H1 (cell line): ENCODE results near the gene PPP1CA. TPM values are rescaled to one million over a fixed set of nuclear protein-coding genes. Genes with fewer than 3 reads are reported as not detected.

Experiments used
- CTCF ChIA-PET: fragments of 300-600 bp; sonication (Branson Sonifier 250); formaldehyde crosslinking; loops from one replicate; lab custom pipeline; 2021; ENCODE audit not compliant: partially characterized antibody; lab: Charles Lee
- POLR2A ChIA-PET: fragments of 300-600 bp; sonication (Branson Sonifier 250); formaldehyde crosslinking; loops from one replicate; lab custom pipeline; 2021; ENCODE audit warnings: inconsistent platforms; ENCODE audit not compliant: partially characterized antibody; lab: Charles Lee
- DNase-seq, 2 experiments: peaks; one replicate each; pipeline versions ENCODE4 v3.0.0 to v3.0.0-alpha.2; 2010 to 2022; ENCODE audit warnings: low spot score in 2 of 2, low read depth in 1 of 2, mixed read lengths in 1 of 2
- FAIRE-seq: peaks from 2 replicates; lab custom pipeline; 2011; peaks lifted over from hg19 to GRCh38; lab: Jason Lieb, UNC
- H2AFZ ChIP-seq: 2 replicates; pipeline ENCODE4 v1.8.1; 2012; ENCODE audit warnings: low read length, inconsistent platforms
- H2AK5ac ChIP-seq: 2 replicates; pipeline ENCODE4 v1.6.1; 2013; ENCODE audit warnings: low read depth, low read length
- H2BK120ac ChIP-seq: replicated peaks from 2 replicates; pipeline ENCODE3; 2013; ENCODE audit warnings: low read depth, low read length, inconsistent platforms
- H2BK12ac ChIP-seq: 2 replicates; pipeline ENCODE4 v1.6.1; 2013; ENCODE audit warnings: low read depth, low read length
- H2BK15ac ChIP-seq: 2 replicates; pipeline ENCODE4 v1.6.1; 2013; ENCODE audit warnings: low read length
- H2BK20ac ChIP-seq: 2 replicates; pipeline ENCODE4 v1.6.1; 2013; ENCODE audit warnings: low read length
- H2BK5ac ChIP-seq: 2 replicates; pipeline ENCODE4 v1.6.1; 2013; ENCODE audit warnings: low read depth, low read length
- H3K14ac ChIP-seq: 2 replicates; pipeline ENCODE4 v1.6.1; 2013; ENCODE audit warnings: inconsistent platforms; ENCODE audit not compliant: insufficient read length
- H3K18ac ChIP-seq: 2 replicates; pipeline ENCODE4 v1.6.1; 2013; ENCODE audit warnings: low read length; ENCODE audit errors: extremely low read depth
- H3K23ac ChIP-seq: 2 replicates; pipeline ENCODE4 v1.6.1; 2013; ENCODE audit warnings: inconsistent platforms; ENCODE audit not compliant: insufficient read length
- H3K23me2 ChIP-seq: 2 replicates; pipeline ENCODE4 v1.6.1; 2013; ENCODE audit warnings: low read depth, low read length
- H3K27ac ChIP-seq: 2 replicates; pipeline ENCODE4 v1.6.1; 2011; ENCODE audit warnings: low read depth, low read length, inconsistent platforms
- H3K27me3 ChIP-seq, 4 experiments: replicated peaks in 1 of 4; 1 replicate in 1 of 4; 2 replicates in 3 of 4; pipeline versions ENCODE4 v1.6.1 to v1.8.1; 2011 to 2013; ENCODE audit warnings: low read length in 3 of 4, mild to moderate bottlenecking in 3 of 4, inconsistent platforms in 2 of 4, mixed read lengths in 2 of 4, moderate library complexity in 1 of 4; ENCODE audit not compliant: control insufficient read depth in 3 of 4, insufficient read depth in 3 of 4; ENCODE audit errors: extremely low read depth in 1 of 4
- H3K36me3 ChIP-seq, 4 experiments: 2 replicates each; pipeline versions ENCODE4 v1.6.1 to v1.8.1; 2011 to 2013; ENCODE audit warnings: mild to moderate bottlenecking in 4 of 4, low read length in 3 of 4, moderate library complexity in 2 of 4, control low read depth in 1 of 4, inconsistent platforms in 1 of 4; ENCODE audit not compliant: insufficient read depth in 4 of 4, control insufficient read depth in 2 of 4
- H3K4ac ChIP-seq: replicated peaks from 2 replicates; pipeline ENCODE3; 2013; ENCODE audit warnings: low read length, low read depth, mixed read lengths, inconsistent platforms; ENCODE audit not compliant: insufficient read length
- H3K4me1 ChIP-seq, 4 experiments: replicated peaks in 1 of 4; 1 replicate in 1 of 4; 2 replicates in 3 of 4; pipeline versions ENCODE4 v1.6.1 to v1.8.1; 2011 to 2013; ENCODE audit warnings: low read length in 3 of 4, inconsistent platforms in 2 of 4, mixed read lengths in 1 of 4; ENCODE audit not compliant: insufficient read depth in 4 of 4, control insufficient read depth in 3 of 4
- H3K4me2 ChIP-seq, 2 experiments: 2 replicates each; pipeline versions ENCODE4 v1.6.1 to v1.8.1; 2011 to 2013; ENCODE audit warnings: low read depth in 2 of 2, low read length in 2 of 2, control low read depth in 1 of 2, inconsistent platforms in 1 of 2, mild to moderate bottlenecking in 1 of 2; ENCODE audit not compliant: insufficient read depth in 1 of 2
- H3K4me3 ChIP-seq, 4 experiments: fragments of 200-600, 300-600 bp in 1 of 4; sonication (generic), shearing (Covaris generic), sonication (Bioruptor Twin) in 1 of 4; 2 replicates each; pipeline versions ENCODE4 v1.5.1 to v1.8.1; 2011 to 2016; ENCODE audit warnings: low read length in 4 of 4, low read depth in 3 of 4, control low read depth in 2 of 4, inconsistent platforms in 2 of 4, mild to moderate bottlenecking in 2 of 4, mixed read lengths in 1 of 4, moderate library complexity in 1 of 4; ENCODE audit not compliant: insufficient read depth in 2 of 4; ENCODE audit errors: extremely low read depth in 1 of 4
- H3K56ac ChIP-seq: replicated peaks from 2 replicates; pipeline ENCODE3; 2013; ENCODE audit warnings: low read depth, mild to moderate bottlenecking, mixed read lengths, low read length, inconsistent platforms; ENCODE audit not compliant: insufficient read length
- H3K79me1 ChIP-seq: 2 replicates; pipeline ENCODE4 v1.6.1; 2013; ENCODE audit warnings: low read depth, low read length, control low read depth
- H3K79me2 ChIP-seq, 2 experiments: 2 replicates each; pipeline versions ENCODE4 v1.6.1 to v1.8.1; 2012 to 2013; ENCODE audit warnings: low read length in 2 of 2, mild to moderate bottlenecking in 2 of 2, inconsistent platforms in 1 of 2; ENCODE audit not compliant: insufficient read depth in 2 of 2, control insufficient read depth in 1 of 2
- H3K9ac ChIP-seq, 4 experiments: replicated peaks in 1 of 4; 1 replicate in 1 of 4; 2 replicates in 3 of 4; pipeline versions ENCODE4 v1.6.1 to v1.8.1; 2011 to 2013; ENCODE audit warnings: low read depth in 3 of 4, low read length in 3 of 4, control low read depth in 2 of 4, mild to moderate bottlenecking in 2 of 4, moderate library complexity in 2 of 4, inconsistent platforms in 1 of 4; ENCODE audit errors: extremely low read depth in 1 of 4
- H3K9me3 ChIP-seq, 2 experiments: 2 replicates each; pipeline versions ENCODE4 v1.6.1 to v1.8.1; 2012 to 2013; ENCODE audit warnings: mild to moderate bottlenecking in 2 of 2, moderate library complexity in 2 of 2, control low read depth in 1 of 2, inconsistent platforms in 1 of 2, low read depth in 1 of 2, low read length in 1 of 2, mixed read lengths in 1 of 2; ENCODE audit not compliant: insufficient read depth in 2 of 2
- H4K20me1 ChIP-seq, 2 experiments: replicated peaks in 1 of 2; 2 replicates each; pipeline versions ENCODE3 to v1.8.1; 2011 to 2013; ENCODE audit warnings: inconsistent platforms in 2 of 2, low read length in 2 of 2, mild to moderate bottlenecking in 1 of 2; ENCODE audit not compliant: insufficient read depth in 2 of 2, control insufficient read depth in 1 of 2
- H4K5ac ChIP-seq: 2 replicates; pipeline ENCODE4 v1.6.1; 2013; ENCODE audit warnings: low read length, low read depth, mixed read lengths, inconsistent platforms; ENCODE audit not compliant: insufficient read length
- H4K8ac ChIP-seq: 2 replicates; pipeline ENCODE4 v1.8.0; 2013; ENCODE audit warnings: mild to moderate bottlenecking, moderate library complexity, low read length, inconsistent platforms; ENCODE audit not compliant: insufficient read depth; ENCODE audit errors: extremely low read depth
- H4K91ac ChIP-seq: replicated peaks from 2 replicates; pipeline ENCODE3; 2013; ENCODE audit warnings: low read length, mixed read lengths, inconsistent platforms; ENCODE audit not compliant: insufficient read length
- CBX5 ChIP-seq: fragments of 300-800, 300-1000 bp; sonication (generic); IDR thresholded peaks from 2 replicates; pipeline ENCODE4 v1.7.1; 2016; ENCODE audit warnings: antibody characterized with exemption, low read length, low read depth
- KDM4A ChIP-seq: IDR thresholded peaks from one replicate; pipeline ENCODE4 v1.7.1; 2012; ENCODE audit warnings: low read depth, mild to moderate bottlenecking, moderate library complexity, low read length, inconsistent platforms; ENCODE audit not compliant: severe bottlenecking
- WGBS, 2 experiments: shearing (Covaris generic) in 1 of 2; methylation state at CpG; one replicate each; pipeline versions ENCODE4 v1.1.6 to v1.1.7; 2013 to 2015; ENCODE audit warnings: low lambda C conversion rate in 2 of 2, mixed read lengths in 2 of 2, inconsistent platforms in 1 of 2, low coverage in 1 of 2, missing lambda C conversion rate in 1 of 2; ENCODE audit not compliant: insufficient replicate concordance in 2 of 2, insufficient coverage in 1 of 2, insufficient read length in 1 of 2; ENCODE audit errors: extremely low coverage in 1 of 2, missing lambda C conversion rate in 1 of 2; 5-methylcytosine and 5-hydroxymethylcytosine counted together
- polyA plus RNA-seq, 7 experiments: library from polyadenylated mRNA; depleted of rRNA in 3 of 7; stranded (reverse) in 5 of 7; unstranded in 2 of 7; fragments of >200 nt in 5 of 7; fragments of 200-250 nt in 2 of 7; gene quantifications; 1 replicate in 5 of 7; 2 replicates in 1 of 7; 4 replicates in 1 of 7; pipeline versions ENCODE4 v1.2.1 to v1.2.3, GENCODE V29; 2011 to 2013; ENCODE audit warnings: missing spikeins in 2 of 7, mixed read lengths in 2 of 7
- total RNA-seq: library from RNA; stranded (reverse); fragmentation: NEBNext Ultra II Directional; extraction: Animal tissue kit (Norgen Biotek cat#: 25700); gene quantifications from 2 replicates; pipeline ENCODE4 v1.2.1, GENCODE V29; 2021

Gene PPP1CA
- total and polyA plus RNA-seq, 2 of the 8 experiments (the other 6 are each of a cell fraction or from before 2014, with no cell fraction given): 198 to 359 TPM

GRCh38 chr11:67407688-67408163 lies 6.1 kb upstream of the PPP1CA start:
- Histone ChIP-seq H3K18ac (no peak overlapping the region), H3K4me2 (no peak overlapping the region), H3K27me3 (peaks cover 0 to 15% (median 5%) of the 10 kb centered on the region in 4 experiments; a peak in 3 of 7 replicates), H3K9me3 (no peaks in the 10 kb centered on the region), H4K20me1 (no peaks in the 10 kb centered on the region), H3K4ac (no peak overlapping the region), H2AFZ (no peak overlapping the region), H3K23ac (no peak overlapping the region), H2AK5ac (peak overlapping the region; percentile 1; the same call in 1 of the 2 replicates), H4K91ac (no peak overlapping the region), H2BK20ac (no peak overlapping the region), H2BK12ac (no peak overlapping the region), H3K79me2 (no peaks in the 10 kb centered on the region), H3K27ac (no peak overlapping the region), H3K36me3 (no peaks in the 10 kb centered on the region), H4K5ac (no peak overlapping the region), H3K23me2 (no peaks in the 10 kb centered on the region), H2BK5ac (0 out of 2 replicates have a peak overlapping the region, but pooled peaks have one; percentile 24), H3K4me1 (peaks cover 0 to 11% (median 7%) of the 10 kb centered on the region in 4 experiments; a peak in 5 of 7 replicates), H3K4me3 (no peak overlapping the region), H3K56ac (no peak overlapping the region), H3K14ac (no peak overlapping the region), H4K8ac (no peak overlapping the region), H2BK15ac (0 out of 2 replicates have a peak overlapping the region, but pooled peaks have one; percentile 46), H3K9ac (no peak overlapping the region), H2BK120ac (no peak overlapping the region), H3K79me1 (no peaks in the 10 kb centered on the region)
- FAIRE-seq: no peak
- ChIA-PET CTCF (interaction anchor here (0.5 to 1.2 kb wide), 6 partner anchors 9 to 146 kb away, joined by 3 to 6 read pairs (median 4); no protein-coding TSS in a partner anchor), POLR2A (interaction anchor here (0.9 to 1.9 kb wide), 11 partner anchors 10 to 119 kb away, joined by 3 to 8 read pairs (median 3); partner anchors contain the start of genes ANKRD13D, POLD4, PTPRCAP and RAD9A)
- DNase-seq: no peak
- no peak for TF ChIP-seq KDM4A
- no peak for TF ChIP-seq CBX5
- WGBS, 2 experiments: 79% methylated on average over 12 of the region's 12 CpGs; no CpG with 5 or more reads in 1 of the 2 experiments
